ENCODE measurements around the gene USP12.

The USP12 gene

GRCh38 chr13:27183561-27184147, 12.0 kb upstream of the USP12 start:
- H3K27ac ChIP-seq (ENCODE audit: low read length): no peak overlapping the region
- H3K36me3 ChIP-seq (ENCODE audit: control insufficient read depth in 1 of 2, insufficient read depth in 2 of 2, low read length in 2 of 2): no peaks in the 10 kb centered on the region
- no peaks in the 10 kb centered on the region for H3K4me1 ChIP-seq (ENCODE audit: control insufficient read depth in 1 of 2, insufficient read depth in 2 of 2, low read length in 2 of 2)
- no peaks in the 10 kb centered on the region for H3K9me3 ChIP-seq (ENCODE audit: control insufficient read depth in 1 of 2, low read length in 2 of 2)
- no peak overlapping the region for H3K4me3 ChIP-seq (ENCODE audit: low read depth in 1 of 2, low read length in 2 of 2)
- H3K27me3 ChIP-seq (ENCODE audit: low read depth, low read length): no peaks in the 10 kb centered on the region

- Histone ChIP-seq H3K9me3 (ENCODE audit: control insufficient read depth in 1 of 2, low read length in 2 of 2) (no peaks in the 10 kb centered on the region), H3K4me3 (ENCODE audit: low read depth in 1 of 2, low read length in 2 of 2) (no peak overlapping the region), H3K27me3 (ENCODE audit: low read depth, low read length) (no peaks in the 10 kb centered on the region), H3K36me3 (ENCODE audit: control insufficient read depth in 1 of 2, insufficient read depth in 2 of 2, low read length in 2 of 2) (no peaks in the 10 kb centered on the region), H3K4me1 (ENCODE audit: control insufficient read depth in 1 of 2, insufficient read depth in 2 of 2, low read length in 2 of 2) (no peaks in the 10 kb centered on the region), H3K27ac (ENCODE audit: low read length) (no peak overlapping the region)
These were observed 11.4 kb upstream of the USP12 start for GRCh38 chr13:27182844-27183497.

- Histone ChIP-seq H3K4me1 (ENCODE audit: control insufficient read depth in 1 of 2, insufficient read depth in 2 of 2, low read length in 2 of 2) (no peaks in the 10 kb centered on the region), H3K36me3 (ENCODE audit: control insufficient read depth in 1 of 2, insufficient read depth in 2 of 2, low read length in 2 of 2) (no peaks in the 10 kb centered on the region), H3K4me3 (ENCODE audit: low read depth in 1 of 2, low read length in 2 of 2) (no peak overlapping the region), H3K27me3 (ENCODE audit: low read depth, low read length) (no peaks in the 10 kb centered on the region), H3K27ac (ENCODE audit: low read length) (no peak overlapping the region), H3K9me3 (ENCODE audit: control insufficient read depth in 1 of 2, low read length in 2 of 2) (no peaks in the 10 kb centered on the region)
These were observed 10.4 kb upstream of the USP12 start for GRCh38 chr13:27182054-27182453.

- Histone ChIP-seq H3K27ac (ENCODE audit: low read length) (no peak overlapping the region), H3K27me3 (ENCODE audit: low read depth, low read length) (no peaks in the 10 kb centered on the region), H3K4me1 (ENCODE audit: control insufficient read depth in 1 of 2, insufficient read depth in 2 of 2, low read length in 2 of 2) (no peaks in the 10 kb centered on the region), H3K9me3 (ENCODE audit: control insufficient read depth in 1 of 2, low read length in 2 of 2) (no peaks in the 10 kb centered on the region), H3K36me3 (ENCODE audit: control insufficient read depth in 1 of 2, insufficient read depth in 2 of 2, low read length in 2 of 2) (no peaks in the 10 kb centered on the region), H3K4me3 (ENCODE audit: low read depth in 1 of 2, low read length in 2 of 2) (no peak overlapping the region)
These were observed 6.2 kb upstream of the USP12 start for GRCh38 chr13:27177852-27178251.

GRCh38 chr13:27176470-27177410, 5.1 kb upstream of the USP12 start:
- Histone ChIP-seq H3K27me3 (ENCODE audit: low read depth, low read length) (no peaks in the 10 kb centered on the region), H3K36me3 (ENCODE audit: control insufficient read depth in 1 of 2, insufficient read depth in 2 of 2, low read length in 2 of 2) (no peaks in the 10 kb centered on the region), H3K4me1 (ENCODE audit: control insufficient read depth in 1 of 2, insufficient read depth in 2 of 2, low read length in 2 of 2) (no peaks in the 10 kb centered on the region), H3K4me3 (ENCODE audit: low read depth in 1 of 2, low read length in 2 of 2) (no peak overlapping the region), H3K9me3 (ENCODE audit: control insufficient read depth in 1 of 2, low read length in 2 of 2) (no peaks in the 10 kb centered on the region), H3K27ac (ENCODE audit: low read length) (no peak overlapping the region)

GRCh38 chr13:27174766-27175455, 3.3 kb upstream of the USP12 start:
- H3K4me3 ChIP-seq (ENCODE audit: low read depth in 1 of 2, low read length in 2 of 2): no peak overlapping the region
- H3K36me3 ChIP-seq (ENCODE audit: control insufficient read depth in 1 of 2, insufficient read depth in 2 of 2, low read length in 2 of 2): no peaks in the 10 kb centered on the region
- H3K27ac ChIP-seq (ENCODE audit: low read length): no peak overlapping the region
- H3K4me1 ChIP-seq (ENCODE audit: control insufficient read depth in 1 of 2, insufficient read depth in 2 of 2, low read length in 2 of 2): peaks cover 0 to 2% of the 10 kb centered on the region in 2 donors
- no peaks in the 10 kb centered on the region for H3K27me3 ChIP-seq (ENCODE audit: low read depth, low read length)
- no peaks in the 10 kb centered on the region for H3K9me3 ChIP-seq (ENCODE audit: control insufficient read depth in 1 of 2, low read length in 2 of 2)

GRCh38 chr13:27172495-27172842, 858 bp upstream of the USP12 start:
- Histone ChIP-seq H3K36me3 (ENCODE audit: control insufficient read depth in 1 of 2, insufficient read depth in 2 of 2, low read length in 2 of 2) (no peaks in the 10 kb centered on the region), H3K27ac (ENCODE audit: low read length) (peak overlapping the region; percentile 34), H3K4me1 (ENCODE audit: control insufficient read depth in 1 of 2, insufficient read depth in 2 of 2, low read length in 2 of 2) (peaks cover 14 to 25% of the 10 kb centered on the region in 2 donors), H3K4me3 (ENCODE audit: low read depth in 1 of 2, low read length in 2 of 2) (peak overlapping the region; percentile 69 to 78), H3K27me3 (ENCODE audit: low read depth, low read length) (no peaks in the 10 kb centered on the region), H3K9me3 (ENCODE audit: control insufficient read depth in 1 of 2, low read length in 2 of 2) (no peaks in the 10 kb centered on the region)

- H3K27ac ChIP-seq (ENCODE audit: low read length): peak overlapping the region; percentile 34
- no peaks in the 10 kb centered on the region for H3K9me3 ChIP-seq (ENCODE audit: control insufficient read depth in 1 of 2, low read length in 2 of 2)
- no peaks in the 10 kb centered on the region for H3K36me3 ChIP-seq (ENCODE audit: control insufficient read depth in 1 of 2, insufficient read depth in 2 of 2, low read length in 2 of 2)
- H3K4me1 ChIP-seq (ENCODE audit: control insufficient read depth in 1 of 2, insufficient read depth in 2 of 2, low read length in 2 of 2): peaks cover 14 to 25% of the 10 kb centered on the region in 2 donors
- H3K4me3 ChIP-seq (ENCODE audit: low read depth in 1 of 2, low read length in 2 of 2): peak overlapping the region; percentile 69 to 78
- no peaks in the 10 kb centered on the region for H3K27me3 ChIP-seq (ENCODE audit: low read depth, low read length)
These were observed 350 bp upstream of the USP12 start for GRCh38 chr13:27171827-27172494.

GRCh38 chr13:27170516-27171243, 931 bp downstream of the USP12 start:
- Histone ChIP-seq H3K27ac (ENCODE audit: low read length) (peak overlapping the region; percentile 97), H3K9me3 (ENCODE audit: control insufficient read depth in 1 of 2, low read length in 2 of 2) (no peaks in the 10 kb centered on the region), H3K4me3 (ENCODE audit: low read depth in 1 of 2, low read length in 2 of 2) (peak overlapping the region; percentile 74 to 96), H3K27me3 (ENCODE audit: low read depth, low read length) (no peaks in the 10 kb centered on the region), H3K4me1 (ENCODE audit: control insufficient read depth in 1 of 2, insufficient read depth in 2 of 2, low read length in 2 of 2) (peaks cover 22 to 25% of the 10 kb centered on the region in 2 donors), H3K36me3 (ENCODE audit: control insufficient read depth in 1 of 2, insufficient read depth in 2 of 2, low read length in 2 of 2) (no peaks in the 10 kb centered on the region)

GRCh38 chr13:27170221-27170515, 1.4 kb downstream of the USP12 start:
- H3K4me1 ChIP-seq (ENCODE audit: control insufficient read depth in 1 of 2, insufficient read depth in 2 of 2, low read length in 2 of 2): peaks cover 22 to 25% of the 10 kb centered on the region in 2 donors
- no peaks in the 10 kb centered on the region for H3K27me3 ChIP-seq (ENCODE audit: low read depth, low read length)
- peak overlapping the region; percentile 97 for H3K27ac ChIP-seq (ENCODE audit: low read length)

More at GRCh38 chr13:27170221-27170515, 1.4 kb downstream of the USP12 start:
- peak overlapping the region; percentile 74 to 96 for H3K4me3 ChIP-seq (ENCODE audit: low read depth in 1 of 2, low read length in 2 of 2)
- H3K9me3 ChIP-seq (ENCODE audit: control insufficient read depth in 1 of 2, low read length in 2 of 2): no peaks in the 10 kb centered on the region
- H3K36me3 ChIP-seq (ENCODE audit: control insufficient read depth in 1 of 2, insufficient read depth in 2 of 2, low read length in 2 of 2): no peaks in the 10 kb centered on the region

All from muscle layer of duodenum (tissue), 2 donors.